HG03469 (cell line): Measurements from ENCODE around the gene PLEKHO1.
"Not testable (repeated sequence)": the region's sequence is repeated elsewhere in the genome, so short reads cannot be mapped to it uniquely, and the experiment has no call there.

Source experiments
- ATAC-seq: cut with Tn5 transposase; IDR thresholded peaks from one replicate; pipeline ENCODE4 v1.9.1; 2021; ENCODE audit warnings: mild to moderate bottlenecking, moderate library complexity, moderate number of reproducible peaks; ENCODE audit not compliant: unreplicated experiment

Gene PLEKHO1

GRCh38 chr1:150168960-150169601 is 19.4 kb downstream of the PLEKHO1 start:
- no peak for ATAC-seq

- ATAC-seq: no peak
Observed at GRCh38 chr1:150171801-150172200, 22.1 kb downstream of the PLEKHO1 start.

DNA sequence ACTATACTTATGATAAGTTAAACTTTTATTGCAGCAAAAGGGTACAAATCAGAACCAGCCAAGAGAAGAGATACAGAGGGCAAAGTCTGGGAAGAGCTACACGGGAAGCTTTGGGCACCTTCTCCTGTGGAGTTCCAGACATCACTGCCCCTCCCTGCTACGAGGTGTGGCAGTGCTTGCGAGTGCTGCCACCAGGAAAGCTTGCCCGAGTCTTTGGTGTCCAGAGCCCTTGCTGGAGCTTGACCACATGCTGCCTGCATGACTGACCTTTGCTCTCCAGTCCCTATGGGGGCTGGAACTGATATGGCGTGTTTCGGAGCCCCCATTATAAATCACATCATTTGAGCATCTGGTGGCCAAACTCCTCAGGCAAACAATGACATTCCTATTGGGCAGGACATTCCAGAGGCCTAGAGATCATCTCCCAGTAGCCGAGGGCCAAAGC is 23.4 kb downstream of the PLEKHO1 start:
- ATAC-seq: no peak

DNA sequence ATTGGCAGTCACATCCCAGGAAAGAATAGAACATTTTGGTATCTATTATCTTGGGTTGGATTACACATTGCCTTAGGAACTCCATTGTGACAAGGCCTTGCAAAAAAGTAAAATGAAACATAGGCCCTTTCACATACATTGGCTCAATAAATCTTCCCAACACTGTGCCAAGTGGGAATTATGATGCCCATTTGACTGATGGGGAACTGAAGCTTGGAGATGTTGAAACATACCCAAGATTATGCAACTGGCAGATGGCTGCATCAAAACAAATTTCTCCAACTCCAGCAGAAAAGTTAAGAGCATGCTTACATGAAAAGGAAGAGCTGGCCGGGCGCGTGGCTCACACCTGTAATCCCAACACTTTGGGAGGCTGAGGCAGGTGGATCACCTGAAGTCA is 26.9 kb downstream of the PLEKHO1 start:
- ATAC-seq: no peak

- no peak for ATAC-seq
Observed at GRCh38 chr1:150178548-150178947, 28.8 kb downstream of the PLEKHO1 start.

- no peak for ATAC-seq
Observed at GRCh38 chr1:150179867-150180266, 30.2 kb downstream of the PLEKHO1 start.

DNA sequence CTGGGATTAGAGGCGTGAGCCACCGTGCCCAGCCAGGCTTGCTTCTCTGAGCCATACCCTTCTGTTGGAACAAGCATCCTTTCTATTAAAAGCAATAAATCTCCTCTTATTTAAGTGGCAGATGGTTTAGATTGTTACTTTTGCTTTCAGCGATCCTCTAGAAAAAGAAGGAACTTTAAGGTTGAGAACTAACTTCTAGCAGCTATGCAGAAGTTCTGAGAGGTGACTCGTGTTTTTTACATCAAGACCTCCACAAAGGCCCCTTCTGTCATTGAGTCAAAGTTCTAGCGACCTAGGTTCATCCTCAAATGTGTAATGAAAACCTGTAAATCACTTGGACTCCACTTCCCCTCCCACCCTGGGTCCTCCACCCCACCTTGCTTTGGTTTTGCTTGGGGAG is 30.8 kb downstream of the PLEKHO1 start:
- no peak for ATAC-seq

DNA sequence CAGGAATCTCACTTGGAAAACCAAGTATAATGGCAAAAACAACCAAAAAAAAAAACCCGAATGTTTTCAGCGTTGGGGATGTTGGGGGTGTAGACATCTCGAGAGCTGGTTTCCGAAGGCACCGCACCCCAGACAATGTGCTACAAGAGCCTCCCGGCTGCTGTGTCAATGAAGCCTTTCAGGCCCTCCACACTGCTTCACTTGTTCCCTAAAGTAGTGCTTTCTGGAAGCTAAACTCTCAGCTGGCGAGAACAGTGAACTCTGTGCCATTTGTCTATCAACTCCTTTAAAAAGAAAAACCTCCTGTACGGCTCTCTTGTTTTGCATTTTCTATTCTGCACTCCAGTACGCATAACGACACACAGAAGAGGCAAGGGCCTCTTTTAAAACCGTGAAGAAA is 32.5 kb downstream of the PLEKHO1 start:
- no peak for ATAC-seq

- no peak for ATAC-seq
Observed at GRCh38 chr1:150183061-150183460, 33.3 kb downstream of the PLEKHO1 start.

DNA sequence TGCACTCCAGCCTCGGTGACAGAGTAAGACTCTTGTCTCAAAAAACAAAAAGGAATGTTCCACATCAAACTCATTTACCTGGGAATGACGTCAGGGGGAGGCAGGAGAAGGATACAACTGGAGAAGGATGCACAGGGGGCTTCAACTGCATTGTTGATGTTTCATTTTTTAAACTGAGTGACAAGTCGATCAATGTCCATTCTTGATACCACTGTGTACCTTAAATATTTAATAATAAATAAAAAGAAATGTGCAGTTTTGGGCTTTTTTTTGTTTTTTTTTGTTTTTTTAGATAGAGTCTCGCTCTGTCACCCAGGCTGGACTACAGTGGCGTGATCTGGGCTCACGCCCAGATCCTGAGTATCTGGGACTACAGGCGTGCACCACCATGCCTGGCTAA is 35.8 kb downstream of the PLEKHO1 start:
- no peak for ATAC-seq

DNA sequence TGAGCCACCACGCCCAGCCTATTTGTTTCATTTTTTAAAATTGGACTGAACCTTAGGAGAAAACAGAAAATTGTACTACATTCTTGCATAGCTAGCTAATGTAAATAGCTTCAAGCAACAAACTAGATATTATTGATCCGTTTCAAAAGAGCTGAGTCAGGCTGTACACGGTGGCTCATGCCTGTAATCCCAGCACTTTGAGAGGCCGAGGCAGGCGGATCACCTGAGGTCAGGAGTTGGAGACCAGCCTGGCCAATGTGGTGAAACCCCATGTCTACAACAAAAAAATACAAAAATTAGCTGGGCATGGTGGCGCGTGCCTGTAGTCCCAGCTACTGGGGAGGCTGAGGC is 36.7 kb downstream of the PLEKHO1 start:
- not testable (repeated sequence) for ATAC-seq

GRCh38 chr1:150186789-150187559 is 37.3 kb downstream of the PLEKHO1 start:
- no peak for ATAC-seq

- ATAC-seq: no peak
Observed at GRCh38 chr1:150187560-150187931, 37.8 kb downstream of the PLEKHO1 start.

DNA sequence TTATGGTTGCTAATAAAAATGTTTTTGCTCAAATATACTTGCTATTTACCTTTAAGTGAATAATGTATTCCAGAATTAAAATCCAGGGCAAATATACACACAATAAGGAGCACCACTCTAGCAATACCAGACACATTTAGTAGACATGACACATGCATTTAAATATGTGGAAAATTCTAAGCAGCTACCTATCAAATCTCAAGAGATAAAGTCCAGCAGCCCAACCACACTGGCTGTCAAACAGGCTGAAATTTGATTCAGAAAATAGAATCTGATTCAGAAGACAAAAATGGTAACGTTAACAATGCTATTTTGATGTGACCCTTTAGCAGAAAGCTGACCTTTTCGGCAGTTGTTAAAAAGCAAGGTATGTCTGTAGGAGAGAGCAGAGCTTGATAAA is 42.3 kb downstream of the PLEKHO1 start:
- no peak for ATAC-seq

- no peak for ATAC-seq
Observed at GRCh38 chr1:150194381-150195031, 44.8 kb downstream of the PLEKHO1 start.

GRCh38 chr1:150196417-150196816 is 46.7 kb downstream of the PLEKHO1 start:
- no peak for ATAC-seq

DNA sequence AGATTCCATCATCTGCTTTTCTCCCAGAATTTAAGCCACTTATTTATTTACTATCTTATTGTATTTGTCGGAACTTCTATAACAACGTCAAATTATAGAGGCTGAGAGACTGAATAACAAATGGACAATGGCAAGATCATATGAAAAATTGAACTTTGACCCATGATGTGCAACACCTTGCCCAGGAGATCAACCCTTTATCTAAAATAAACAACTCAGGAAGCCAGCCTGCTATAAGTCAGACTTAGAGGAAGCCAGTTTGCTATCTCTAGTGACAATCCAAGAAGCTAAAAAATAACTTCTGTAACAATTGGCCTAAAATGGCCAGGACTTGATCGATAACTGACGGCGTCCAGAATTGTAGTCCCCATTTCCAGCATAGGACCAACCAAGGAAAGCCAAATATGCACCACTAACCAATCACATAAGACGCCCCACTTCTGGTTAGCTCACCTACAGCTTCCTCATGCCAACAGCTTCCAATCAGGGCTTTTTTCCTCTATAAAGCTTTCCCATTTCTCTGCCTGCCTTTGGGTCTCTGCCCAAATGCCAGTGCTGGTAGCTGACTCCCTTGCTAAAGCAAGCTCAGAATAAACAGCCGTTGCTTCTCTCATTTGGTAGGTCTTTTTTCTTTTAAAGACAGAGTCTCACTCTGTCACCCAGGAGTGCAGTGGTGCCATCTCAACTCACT is 57.7 kb downstream of the PLEKHO1 start:
- ATAC-seq: no peak

GRCh38 chr1:150208460-150208859 is 58.7 kb downstream of the PLEKHO1 start:
- ATAC-seq: not testable (repeated sequence)
